ENCODE results near the gene LMF1.

Gene LMF1

DNA sequence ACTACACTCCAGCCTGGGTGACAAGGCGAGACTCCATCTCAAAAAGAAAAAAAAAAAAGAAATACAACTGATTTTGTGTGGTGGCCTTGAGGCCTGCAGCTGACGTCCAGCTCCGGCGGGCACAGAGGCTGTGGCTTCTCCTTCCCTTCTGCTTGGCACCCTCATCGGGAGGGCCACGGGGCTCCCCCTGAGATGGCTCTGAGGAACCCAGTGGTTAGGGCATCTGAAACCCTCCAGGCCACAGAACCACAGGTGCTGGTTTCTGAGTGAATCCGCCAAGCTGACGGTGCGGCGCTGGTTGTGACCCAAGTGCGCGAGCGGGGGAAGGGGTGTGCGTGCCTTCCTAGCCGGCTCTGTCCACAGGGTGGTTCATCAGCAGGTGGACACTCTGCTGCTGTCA is 63.4 kb downstream of the LMF1 start:
- Histone ChIP-seq H3K27me3 (ENCODE audit: insufficient read depth, insufficient read length) (no peaks in the 10 kb centered on the region), H3K9me3 (ENCODE audit: insufficient read depth, low read length) (peaks cover 11% of the 10 kb centered on the region; the same call in 1 of the 2 replicates), H3K9ac (ENCODE audit: insufficient read length, low read depth) (no peak overlapping the region), H3K4me3 (ENCODE audit: insufficient read length, low read depth) (no peak overlapping the region), H3K4me1 (ENCODE audit: insufficient read depth, insufficient read length) (peaks cover 8% of the 10 kb centered on the region), H3K36me3 (ENCODE audit: insufficient read depth, insufficient read length, low read length) (peaks cover 10% of the 10 kb centered on the region)
- DNase-seq (ENCODE audit: low read depth, low spot score), result no peak
- TF ChIP-seq YY1 (IDR thresholded peaks at IDR 0.05; ENCODE audit: insufficient read depth, insufficient read length), result no peak
- TF ChIP-seq SUZ12 (IDR thresholded peaks at IDR 0.05; ENCODE audit: extremely low read depth, insufficient read depth, insufficient read length), result no peak
- no peak for TF ChIP-seq ZNF274 (IDR thresholded peaks at IDR 0.05; ENCODE audit: low read depth, low read length)

DNA sequence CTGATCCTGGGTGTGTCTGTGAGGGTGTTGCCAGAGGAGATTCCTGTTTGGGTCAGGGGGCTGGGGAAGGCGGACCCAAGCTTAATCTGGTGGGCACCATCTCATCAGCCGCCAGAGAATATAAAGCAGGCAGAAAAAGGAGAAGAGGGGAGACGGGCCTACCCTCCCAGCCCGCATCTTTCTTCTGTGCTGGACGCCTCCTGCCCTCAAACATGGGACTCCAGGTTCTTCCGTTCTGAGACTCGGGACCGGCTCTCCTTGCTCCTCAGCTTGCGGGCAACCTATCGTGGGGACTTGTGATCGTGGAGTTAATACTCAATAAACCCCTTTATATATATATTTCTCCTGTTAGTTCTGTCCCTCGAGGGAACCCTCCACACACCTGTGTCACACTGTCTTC is 64.5 kb downstream of the LMF1 start:
- no peak overlapping the region for H3K9ac ChIP-seq (ENCODE audit: insufficient read length, low read depth)
- no peak for DNase-seq (ENCODE audit: low read depth, low spot score)
- TF ChIP-seq ZNF274 (IDR thresholded peaks at IDR 0.05; ENCODE audit: low read depth, low read length) (no peak), YY1 (IDR thresholded peaks at IDR 0.05; ENCODE audit: insufficient read depth, insufficient read length) (no peak), SUZ12 (IDR thresholded peaks at IDR 0.05; ENCODE audit: extremely low read depth, insufficient read depth, insufficient read length) (no peak)
- H3K27me3 ChIP-seq (ENCODE audit: insufficient read depth, insufficient read length), result no peaks in the 10 kb centered on the region
- H3K4me3 ChIP-seq (ENCODE audit: insufficient read length, low read depth), result no peak overlapping the region
- peaks cover 11% of the 10 kb centered on the region; the same call in 1 of the 2 replicates for H3K9me3 ChIP-seq (ENCODE audit: insufficient read depth, low read length)
- peaks cover 14% of the 10 kb centered on the region for H3K4me1 ChIP-seq (ENCODE audit: insufficient read depth, insufficient read length)
- peaks cover 10% of the 10 kb centered on the region for H3K36me3 ChIP-seq (ENCODE audit: insufficient read depth, insufficient read length, low read length)

DNA sequence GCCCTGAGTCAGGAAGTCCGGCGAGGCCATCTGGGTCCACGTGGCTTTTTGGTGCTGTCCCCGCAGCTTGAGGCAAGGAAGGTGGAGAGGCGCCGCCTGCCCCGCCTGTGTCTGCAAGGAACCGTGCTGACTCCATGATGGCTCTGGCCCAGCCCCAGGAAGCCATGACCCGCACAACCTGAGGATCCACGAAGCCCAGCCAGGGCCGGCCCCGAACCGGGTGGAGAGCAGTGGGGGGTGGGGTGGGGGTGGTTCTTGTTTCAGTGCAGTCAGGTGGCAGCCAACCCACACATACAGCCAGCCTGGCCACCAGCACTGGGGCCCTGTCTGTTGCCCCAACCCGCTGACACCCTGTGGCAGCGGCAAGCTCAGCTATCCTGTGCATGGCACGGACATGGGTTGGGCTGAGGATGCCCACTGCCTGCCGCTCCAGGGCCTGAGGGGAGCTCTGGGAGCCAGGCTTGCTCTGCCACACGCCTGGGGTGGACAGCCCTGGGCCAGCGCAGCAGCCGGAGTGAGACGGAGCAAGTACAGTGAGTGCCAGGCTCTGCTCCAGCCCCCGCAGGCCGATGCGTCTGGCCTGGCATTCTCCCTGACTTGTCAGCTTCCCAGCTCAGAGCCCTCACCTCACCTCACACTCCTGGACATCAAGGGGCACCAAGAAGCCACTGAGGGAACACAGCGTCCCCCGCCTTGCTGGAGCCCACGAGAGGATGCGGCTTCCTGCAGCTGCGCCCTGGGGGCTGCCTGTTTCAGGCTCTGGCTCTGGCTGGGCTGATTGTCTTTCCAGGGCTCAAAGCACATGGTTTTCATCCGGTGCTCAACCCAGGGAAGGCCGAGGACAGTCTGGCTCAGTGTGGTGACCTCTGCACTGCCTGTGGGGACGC is 68.8 kb downstream of the LMF1 start:
- Histone ChIP-seq H3K9ac (ENCODE audit: insufficient read length, low read depth) (no peak overlapping the region), H3K9me3 (ENCODE audit: insufficient read depth, low read length) (peaks cover 10% of the 10 kb centered on the region; the same call in 1 of the 2 replicates), H3K4me1 (ENCODE audit: insufficient read depth, insufficient read length) (peaks cover 9% of the 10 kb centered on the region), H3K4me3 (ENCODE audit: insufficient read length, low read depth) (no peak overlapping the region), H3K36me3 (ENCODE audit: insufficient read depth, insufficient read length, low read length) (no peaks in the 10 kb centered on the region), H3K27me3 (ENCODE audit: insufficient read depth, insufficient read length) (no peaks in the 10 kb centered on the region)
- no peak for DNase-seq (ENCODE audit: low read depth, low spot score)
- TF ChIP-seq SUZ12 (IDR thresholded peaks at IDR 0.05; ENCODE audit: extremely low read depth, insufficient read depth, insufficient read length) (no peak), ZNF274 (IDR thresholded peaks at IDR 0.05; ENCODE audit: low read depth, low read length) (no peak), YY1 (IDR thresholded peaks at IDR 0.05; ENCODE audit: insufficient read depth, insufficient read length) (no peak)

DNA sequence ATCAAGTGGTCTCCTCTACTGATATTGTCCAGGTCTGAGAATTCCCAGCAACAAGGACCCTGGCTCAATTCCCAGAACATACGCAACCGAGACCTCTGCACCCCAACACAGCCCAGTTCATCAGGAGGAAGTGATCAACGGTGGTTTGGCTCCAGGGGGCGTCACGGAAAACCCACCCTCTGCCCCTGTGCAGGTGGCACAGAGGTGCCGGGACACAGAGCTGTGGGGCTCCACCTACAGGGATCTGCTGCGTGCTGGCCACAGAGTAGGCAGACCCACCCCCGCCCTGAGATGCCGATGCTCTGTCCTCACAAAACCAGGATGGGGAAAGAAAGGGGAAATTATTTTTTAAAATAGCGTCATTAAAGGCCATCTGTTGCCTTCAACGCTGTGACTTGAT is 69.6 kb downstream of the LMF1 start:
- Histone ChIP-seq H3K36me3 (ENCODE audit: insufficient read depth, insufficient read length, low read length) (no peaks in the 10 kb centered on the region), H3K27me3 (ENCODE audit: insufficient read depth, insufficient read length) (no peaks in the 10 kb centered on the region), H3K9me3 (ENCODE audit: insufficient read depth, low read length) (peaks cover 2% of the 10 kb centered on the region; the same call in 1 of the 2 replicates), H3K4me1 (ENCODE audit: insufficient read depth, insufficient read length) (peaks cover 9% of the 10 kb centered on the region), H3K4me3 (ENCODE audit: insufficient read length, low read depth) (no peak overlapping the region), H3K9ac (ENCODE audit: insufficient read length, low read depth) (no peak overlapping the region)
- no peak for DNase-seq (ENCODE audit: low read depth, low spot score)
- TF ChIP-seq SUZ12 (IDR thresholded peaks at IDR 0.05; ENCODE audit: extremely low read depth, insufficient read depth, insufficient read length) (no peak), ZNF274 (IDR thresholded peaks at IDR 0.05; ENCODE audit: low read depth, low read length) (no peak), YY1 (IDR thresholded peaks at IDR 0.05; ENCODE audit: insufficient read depth, insufficient read length) (no peak)

DNA sequence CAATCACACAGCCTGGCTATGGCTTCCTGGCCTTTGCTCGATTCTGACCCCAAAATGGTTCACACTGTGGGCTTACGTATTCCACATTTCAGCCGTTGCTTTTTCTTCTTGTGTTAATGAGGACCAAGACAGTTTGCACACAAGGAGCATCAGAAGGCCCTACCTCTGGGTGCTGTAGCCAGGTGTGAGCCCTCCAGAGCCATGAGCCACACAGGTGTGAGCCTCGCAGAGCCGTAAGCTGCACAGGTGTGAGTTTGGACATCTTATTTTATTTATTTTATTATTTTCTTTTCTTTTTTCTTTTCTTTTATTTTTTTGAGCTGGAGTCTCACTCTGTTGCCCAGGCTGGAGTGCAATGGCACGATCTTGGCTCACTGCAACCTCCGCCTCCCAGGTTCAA is 70.6 kb downstream of the LMF1 start:
- no peaks in the 10 kb centered on the region for H3K9me3 ChIP-seq (ENCODE audit: insufficient read depth, low read length)
- no peak overlapping the region for H3K4me3 ChIP-seq (ENCODE audit: insufficient read length, low read depth)
- H3K27me3 ChIP-seq (ENCODE audit: insufficient read depth, insufficient read length), result no peaks in the 10 kb centered on the region
- H3K4me1 ChIP-seq (ENCODE audit: insufficient read depth, insufficient read length), result peaks cover 11% of the 10 kb centered on the region
- TF ChIP-seq SUZ12 (IDR thresholded peaks at IDR 0.05; ENCODE audit: extremely low read depth, insufficient read depth, insufficient read length) (no peak), ZNF274 (IDR thresholded peaks at IDR 0.05; ENCODE audit: low read depth, low read length) (no peak), YY1 (IDR thresholded peaks at IDR 0.05; ENCODE audit: insufficient read depth, insufficient read length) (no peak)
- no peak for DNase-seq (ENCODE audit: low read depth, low spot score)
- H3K9ac ChIP-seq (ENCODE audit: insufficient read length, low read depth), result no peak overlapping the region
- H3K36me3 ChIP-seq (ENCODE audit: insufficient read depth, insufficient read length, low read length), result no peaks in the 10 kb centered on the region

DNA sequence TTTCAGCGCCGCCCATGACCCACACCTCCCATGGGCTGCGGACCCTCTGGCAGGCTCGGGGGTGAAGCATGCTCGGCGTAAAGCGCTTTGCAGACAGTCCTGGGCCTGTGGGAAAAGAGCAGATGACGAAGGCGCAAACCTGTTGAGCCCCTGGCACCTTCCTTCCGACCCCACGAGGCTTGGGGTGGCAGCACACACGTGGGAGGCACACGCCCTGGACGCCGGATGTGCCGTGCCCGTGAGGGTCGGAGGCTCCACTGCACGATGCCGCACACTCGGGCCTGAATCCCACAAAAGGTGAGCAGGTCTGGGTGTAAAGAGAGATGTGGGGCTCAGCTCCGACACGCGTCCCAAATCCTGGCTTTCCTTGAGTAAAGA is 71.1 kb downstream of the LMF1 start:
- no peaks in the 10 kb centered on the region for H3K27me3 ChIP-seq (ENCODE audit: insufficient read depth, insufficient read length)
- TF ChIP-seq SUZ12 (IDR thresholded peaks at IDR 0.05; ENCODE audit: extremely low read depth, insufficient read depth, insufficient read length), result no peak
- TF ChIP-seq ZNF274 (IDR thresholded peaks at IDR 0.05; ENCODE audit: low read depth, low read length), result no peak
- no peak for TF ChIP-seq YY1 (IDR thresholded peaks at IDR 0.05; ENCODE audit: insufficient read depth, insufficient read length)
- H3K36me3 ChIP-seq (ENCODE audit: insufficient read depth, insufficient read length, low read length), result no peaks in the 10 kb centered on the region
- H3K9me3 ChIP-seq (ENCODE audit: insufficient read depth, low read length), result no peaks in the 10 kb centered on the region
- no peak overlapping the region for H3K9ac ChIP-seq (ENCODE audit: insufficient read length, low read depth)
- H3K4me3 ChIP-seq (ENCODE audit: insufficient read length, low read depth), result no peak overlapping the region
- peaks cover 16% of the 10 kb centered on the region for H3K4me1 ChIP-seq (ENCODE audit: insufficient read depth, insufficient read length)
- DNase-seq (ENCODE audit: low read depth, low spot score), result no peak
